Suppressor macrophage treated with lipopolysaccharide for 4 hours (primary cell): ENCODE data around the gene DGUOK.
"Not testable (repeated sequence)": the region's sequence is repeated elsewhere in the genome, so short reads cannot be mapped to it uniquely, and the experiment has no call there.

ENCODE experiments used
- DNase-seq: peaks from one replicate; pipeline ENCODE4 v3.0.0-alpha.2; 2020

The DGUOK gene

GRCh38 chr2:73921581-73921980 lies 5.1 kb upstream of the DGUOK start:
- no peak for DNase-seq

DNA sequence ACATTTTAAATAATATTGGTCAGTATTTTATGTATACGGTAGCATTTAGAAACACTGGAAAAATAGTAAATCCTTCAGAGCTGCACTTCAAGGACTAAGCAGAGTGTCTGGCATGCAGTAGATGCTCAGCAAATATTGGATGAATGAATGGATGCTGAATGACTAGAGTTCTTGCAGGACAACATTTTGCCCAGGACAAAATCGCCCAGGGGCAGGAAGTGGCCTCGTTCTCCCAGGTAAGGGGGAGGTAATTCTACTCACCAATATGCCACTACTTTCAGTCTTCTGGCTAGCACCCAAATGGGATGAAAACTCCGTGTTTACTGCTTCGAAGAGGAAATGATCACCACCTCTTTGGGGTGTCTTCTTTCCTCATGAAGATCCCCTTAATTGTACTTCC lies 4.0 kb upstream of the DGUOK start:
- DNase-seq: no peak

GRCh38 chr2:73925033-73925704 lies 1.5 kb upstream of the DGUOK start:
- DNase-seq: peak; percentile 43

DNA sequence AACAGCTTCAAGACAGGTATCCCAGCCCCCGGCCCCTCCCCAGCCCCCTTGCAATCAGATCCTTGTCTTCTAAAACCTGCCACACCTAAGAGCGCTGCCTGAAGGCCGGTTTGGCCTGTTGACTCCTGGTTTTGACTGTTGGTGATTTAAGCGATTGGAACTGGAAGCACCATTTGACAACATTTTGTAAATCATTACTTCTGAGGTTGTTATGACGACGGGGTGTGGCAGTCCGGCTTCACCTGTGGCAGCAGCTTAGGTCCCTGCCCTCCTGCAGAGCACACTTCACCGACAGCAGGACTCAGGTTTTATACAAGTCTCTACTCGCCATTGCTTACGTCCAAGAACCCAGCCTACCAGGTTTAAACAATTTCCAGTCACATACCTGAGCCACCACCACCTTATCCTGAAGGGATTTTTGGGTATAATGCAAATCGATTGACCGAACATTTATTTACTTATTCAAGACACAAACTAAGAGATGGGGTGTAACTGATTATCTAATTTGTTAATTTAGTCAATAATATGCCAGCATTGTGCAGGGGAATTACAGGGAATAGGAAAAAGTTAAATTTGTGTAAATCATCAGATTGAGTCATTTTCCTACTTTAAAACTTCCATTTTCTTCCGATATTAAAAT lies 707 bp upstream of the DGUOK start:
- no peak for DNase-seq

DNA sequence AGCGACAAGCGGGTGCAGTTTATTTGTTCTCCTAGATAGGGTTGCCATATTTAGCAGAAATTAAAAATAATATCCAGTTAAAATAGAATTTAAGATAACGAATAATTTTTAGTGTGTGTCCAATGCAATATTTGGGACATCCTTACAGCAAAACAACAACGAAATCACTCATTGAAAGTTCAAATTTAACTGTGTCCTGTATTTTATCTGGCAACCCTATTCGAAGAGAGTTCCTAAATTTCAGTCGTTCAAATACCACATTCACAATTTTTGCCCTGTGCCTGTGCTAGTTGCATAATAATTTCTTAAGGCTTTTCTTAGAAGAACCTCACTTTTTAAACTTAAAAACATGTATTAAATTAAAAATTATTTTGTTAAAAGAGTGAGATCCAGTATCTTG lies 664 bp downstream of the DGUOK start:
- no peak for DNase-seq

DNA sequence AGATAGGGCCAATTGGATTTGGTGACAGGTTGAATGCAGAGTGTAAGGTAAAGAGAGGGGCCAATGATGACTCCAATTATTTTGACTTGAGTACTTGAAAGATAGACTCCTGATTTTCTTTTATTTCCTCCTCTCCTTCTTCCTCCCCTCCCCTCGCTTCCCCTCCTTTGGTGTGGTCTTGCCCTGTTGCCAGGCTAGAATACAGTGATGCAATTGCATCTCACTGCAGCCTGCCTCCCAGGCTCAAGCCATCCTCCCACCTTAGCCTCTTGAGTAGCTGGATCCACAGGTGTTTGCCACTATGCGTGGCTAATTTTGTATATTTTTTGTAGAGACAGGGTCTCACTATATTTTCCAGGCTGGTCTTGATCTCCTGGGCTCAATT lies 2.3 kb downstream of the DGUOK start:
- DNase-seq: no peak

DNA sequence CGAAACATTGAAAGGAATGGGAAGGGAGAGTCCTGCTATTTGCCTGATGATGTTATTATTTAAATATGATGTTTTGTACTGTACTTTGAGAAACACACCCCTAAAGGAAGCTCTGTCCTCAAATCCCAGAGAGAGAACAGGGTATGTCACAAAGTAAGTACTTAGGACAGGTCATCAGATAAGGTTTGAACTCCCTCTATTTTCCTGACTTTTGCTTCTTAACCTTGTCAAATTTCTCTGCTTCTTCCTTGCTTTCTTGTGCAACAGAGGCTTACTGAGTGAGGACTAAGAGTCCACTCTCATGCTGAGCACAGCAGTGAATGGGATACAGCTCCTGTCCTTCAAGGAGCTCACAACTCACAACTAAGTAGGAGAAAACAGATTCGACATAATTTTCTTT lies 3.7 kb downstream of the DGUOK start:
- DNase-seq: no peak

GRCh38 chr2:73931531-73932500 lies 5.1 kb downstream of the DGUOK start:
- DNase-seq: peak; percentile 74

DNA sequence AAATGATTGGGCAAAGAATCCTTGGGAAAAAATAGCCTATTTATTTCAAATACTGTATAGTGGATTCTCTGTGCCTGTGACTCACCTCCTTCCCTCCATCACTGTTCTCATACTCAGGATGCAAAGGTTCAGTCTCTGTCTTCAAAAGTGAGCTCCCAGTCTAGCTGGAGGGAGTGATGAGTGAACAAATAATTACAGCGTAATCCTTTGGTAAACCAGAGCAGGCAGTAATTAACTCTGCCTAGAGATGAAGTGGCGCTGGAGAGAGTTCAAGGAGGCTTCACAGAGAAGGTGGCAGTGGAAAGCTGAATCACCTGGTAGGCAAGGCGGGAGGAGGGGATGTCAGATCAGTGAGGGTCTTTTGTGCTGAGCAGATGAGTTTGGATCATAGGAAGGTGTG lies 6.5 kb downstream of the DGUOK start:
- DNase-seq: no peak

DNA sequence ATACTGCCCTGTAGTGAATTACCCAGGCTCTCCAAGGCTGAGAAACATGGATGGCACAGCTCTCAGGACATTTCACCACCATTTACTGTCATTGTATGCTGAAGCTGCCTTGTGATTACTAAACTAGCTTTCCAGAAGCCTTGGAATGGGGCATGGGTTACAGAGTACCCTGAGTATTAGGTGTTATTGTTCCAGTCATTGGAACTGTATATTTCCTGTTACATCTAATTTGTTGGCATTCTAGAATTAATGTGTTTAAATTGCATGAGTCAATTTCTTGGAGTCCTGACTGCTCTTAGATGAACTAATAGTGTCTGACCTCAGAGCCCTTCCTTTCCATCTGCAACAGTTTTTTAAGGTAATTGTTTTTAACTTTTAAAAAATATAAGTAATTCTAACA lies 9.0 kb downstream of the DGUOK start:
- DNase-seq: no peak

DNA sequence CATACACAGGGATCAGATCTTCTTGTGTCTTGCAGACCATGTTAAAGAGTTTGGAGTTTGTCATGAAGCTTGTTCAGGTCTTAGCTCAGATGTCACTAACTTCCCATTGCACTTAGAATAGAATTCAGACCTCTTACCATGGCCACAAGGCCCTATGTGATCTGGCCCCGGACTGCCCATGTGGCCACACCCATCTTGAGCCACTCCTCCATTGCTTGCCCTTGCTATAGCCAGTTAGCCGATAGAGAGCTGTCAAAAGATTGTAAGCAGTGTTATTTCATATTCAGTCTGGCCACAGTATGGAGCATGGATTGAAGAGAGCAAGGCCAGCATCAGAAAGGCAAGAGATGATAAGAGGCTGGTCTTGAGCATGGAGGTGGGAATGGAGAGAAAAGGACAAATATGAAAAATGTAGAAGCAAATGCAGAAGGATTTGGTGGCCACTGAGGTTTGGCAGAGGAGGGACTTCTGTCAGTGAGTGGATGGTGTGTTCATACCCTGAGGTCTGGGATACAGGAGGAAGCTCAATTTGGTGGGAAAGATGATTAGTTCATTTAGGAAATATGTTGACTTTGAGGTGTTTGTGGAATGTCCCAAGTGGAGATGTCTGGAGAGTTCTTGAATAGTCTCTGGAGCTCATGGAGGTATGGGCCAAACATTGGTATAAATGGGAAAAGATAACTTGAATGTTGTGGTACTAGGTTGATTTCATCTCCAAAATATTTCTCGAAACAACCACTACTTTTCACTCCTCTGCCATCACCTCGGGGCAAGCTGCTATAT lies 10.6 kb downstream of the DGUOK start:
- no peak for DNase-seq

DNA sequence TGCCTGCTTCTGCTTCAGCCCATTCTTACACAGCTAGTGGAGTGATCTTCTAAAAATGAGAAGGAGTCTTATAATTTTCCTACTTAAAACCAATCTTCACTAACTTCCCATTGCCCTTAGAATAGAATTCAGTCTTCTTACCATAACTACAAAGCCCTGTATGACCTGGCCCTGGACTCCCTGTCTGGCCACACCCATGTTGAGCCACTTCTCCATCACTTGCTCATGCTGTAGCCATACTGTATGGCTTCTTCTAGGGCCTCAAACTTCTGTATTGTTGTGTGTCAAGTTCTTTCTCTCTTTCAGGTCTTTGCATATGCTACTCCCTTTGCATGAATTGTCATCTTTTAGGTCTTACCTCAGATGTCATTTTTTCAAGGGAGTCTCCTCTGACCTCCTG lies 11.2 kb downstream of the DGUOK start:
- DNase-seq: no peak

DNA sequence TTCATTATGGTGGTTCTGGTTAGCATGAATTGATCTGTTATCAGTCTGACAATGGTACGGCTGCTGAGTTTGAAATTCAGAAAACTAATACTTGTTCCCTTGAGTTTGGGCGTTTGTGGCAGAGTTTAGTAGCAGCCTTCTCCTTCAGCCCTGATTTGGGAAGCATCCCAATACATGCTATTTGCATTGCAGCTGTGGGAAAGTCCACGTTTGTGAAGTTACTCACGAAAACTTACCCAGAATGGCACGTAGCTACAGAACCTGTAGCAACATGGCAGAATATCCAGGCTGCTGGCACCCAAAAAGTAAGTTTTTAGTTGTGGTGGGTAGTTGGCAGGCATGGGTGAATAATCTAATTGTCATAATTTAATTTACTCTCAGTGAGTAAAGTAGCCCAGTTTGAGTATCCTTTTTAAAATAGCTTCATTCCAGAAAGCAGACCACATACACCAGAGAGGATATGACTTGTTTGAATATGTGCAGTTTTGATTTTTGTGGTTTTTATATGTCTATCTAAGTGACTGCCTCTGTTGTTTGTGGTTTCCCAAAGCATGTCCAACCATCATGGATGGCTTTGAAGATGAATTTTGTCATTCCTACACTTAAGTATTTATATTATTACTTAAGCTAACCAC lies 12.2 kb downstream of the DGUOK start:
- DNase-seq: no peak

DNA sequence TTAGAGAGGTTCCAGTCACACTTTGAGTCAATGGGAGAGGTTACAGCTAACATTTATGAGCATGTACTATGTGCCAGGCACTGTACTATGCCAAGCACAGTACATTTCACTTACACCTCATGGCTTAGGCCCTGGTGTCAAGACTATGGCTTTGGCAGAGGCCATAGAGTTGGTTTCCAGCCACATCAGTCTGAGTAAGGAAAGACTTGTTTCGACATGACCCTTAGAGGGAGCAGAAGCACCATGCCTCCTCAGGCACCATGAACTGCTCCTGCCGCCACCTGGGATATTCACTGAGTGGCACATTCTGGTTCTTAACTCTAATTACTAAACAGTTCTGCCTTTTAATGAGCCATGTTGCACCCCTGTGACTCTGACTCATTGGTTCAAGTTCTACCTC lies 12.7 kb downstream of the DGUOK start:
- no peak for DNase-seq

DNA sequence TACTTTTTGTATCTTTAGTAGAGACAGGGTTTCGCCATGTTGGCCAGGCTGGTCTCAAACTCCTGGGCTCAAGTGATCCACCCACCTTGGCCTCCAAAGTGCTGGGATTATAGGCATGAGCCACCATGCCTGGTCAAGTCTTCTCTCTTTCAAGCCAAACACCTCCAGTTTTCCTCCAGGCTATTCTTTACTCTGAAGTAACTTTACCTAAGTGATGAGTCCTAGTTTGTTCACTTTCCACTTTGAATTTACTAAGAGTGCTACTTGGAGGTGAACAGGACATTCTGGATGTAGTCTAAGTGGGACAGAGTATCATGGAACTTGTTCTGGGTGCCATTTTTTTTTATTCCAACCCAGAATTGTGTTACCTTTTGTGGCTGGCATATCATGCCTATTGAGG lies 13.4 kb downstream of the DGUOK start:
- DNase-seq: not testable (repeated sequence)

DNA sequence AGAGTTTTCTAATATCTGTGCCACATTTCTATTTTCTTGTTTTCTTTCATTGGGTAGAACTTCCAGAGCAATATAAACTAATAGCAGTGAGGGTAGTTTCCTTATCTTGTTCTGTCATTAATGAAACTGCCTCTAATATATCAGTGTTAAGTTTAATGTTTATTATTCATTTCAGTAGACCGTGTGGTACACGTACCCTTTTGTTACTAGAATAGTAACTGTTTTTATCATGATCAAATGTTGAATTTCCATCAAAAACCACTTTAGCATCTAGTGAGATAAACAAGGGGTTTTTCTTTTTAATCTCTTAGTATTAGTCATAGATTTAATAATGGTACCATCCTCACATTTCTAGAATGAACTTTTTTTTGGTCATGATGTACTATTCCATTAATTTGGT lies 16.0 kb downstream of the DGUOK start:
- no peak for DNase-seq

GRCh38 chr2:73944714-73945113 lies 18.0 kb downstream of the DGUOK start:
- no peak for DNase-seq

DNA sequence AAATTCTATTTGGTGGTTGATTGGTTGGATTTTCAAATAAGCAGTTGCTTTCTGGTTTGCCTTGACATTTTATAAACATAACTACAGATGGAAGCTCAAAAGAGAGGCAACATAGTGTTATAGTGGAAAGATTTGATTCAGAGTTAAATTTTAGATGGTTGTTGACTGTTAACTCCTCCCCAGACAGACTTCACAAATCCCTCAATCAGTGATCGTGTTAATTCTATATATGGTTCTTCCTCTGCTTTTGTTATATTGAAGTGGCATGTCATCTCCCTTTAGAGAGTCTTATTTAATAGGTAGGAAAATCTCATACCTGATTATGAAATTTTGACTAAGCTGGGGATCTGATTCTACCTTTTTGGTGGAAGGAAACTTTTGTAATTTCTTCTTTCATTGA lies 19.5 kb downstream of the DGUOK start:
- DNase-seq: no peak

GRCh38 chr2:73946666-73947065 lies 20.0 kb downstream of the DGUOK start:
- DNase-seq: no peak

DNA sequence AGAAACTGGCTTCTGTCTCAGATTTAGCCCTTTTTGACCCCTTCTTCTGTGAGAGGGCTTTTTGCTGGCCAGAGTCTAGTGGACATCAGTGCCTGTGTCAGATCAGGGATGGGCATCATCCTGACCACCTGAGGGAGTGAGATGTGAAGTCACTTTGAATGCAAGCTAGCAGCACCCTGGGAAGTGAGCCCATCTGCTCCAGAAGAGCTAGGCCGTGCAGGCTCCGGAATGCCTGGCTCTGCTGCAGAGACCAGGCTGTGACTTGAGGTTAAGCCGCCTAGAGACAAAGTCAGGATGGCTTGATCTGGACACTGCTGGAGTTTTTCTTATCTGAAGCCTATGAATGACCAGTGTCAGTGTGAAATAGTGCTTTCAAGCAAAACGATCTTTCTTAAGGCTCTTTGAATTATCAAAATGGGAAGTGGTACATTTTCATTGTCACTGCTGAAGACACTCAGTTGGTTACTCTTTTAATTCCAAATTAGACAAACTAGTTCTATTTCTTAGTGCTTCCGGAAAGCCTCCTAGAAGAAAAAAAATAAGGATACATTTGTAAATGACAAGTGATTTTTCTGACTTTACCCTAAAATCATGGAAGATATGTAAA lies 20.8 kb downstream of the DGUOK start:
- no peak for DNase-seq

GRCh38 chr2:73949802-73950201 lies 23.1 kb downstream of the DGUOK start:
- DNase-seq: no peak
